ENCODE measurements around the gene UST. TPM values are rescaled to one million over a fixed set of nuclear protein-coding genes. Genes with fewer than 3 reads are reported as not detected.
"Not testable (repeated sequence)": the region's sequence is repeated elsewhere in the genome, so short reads cannot be mapped to it uniquely, and the experiment has no call there.

UST gene
- total RNA-seq, 2 experiments from 2014 or later: 8.1 to 9.0 TPM

DNA sequence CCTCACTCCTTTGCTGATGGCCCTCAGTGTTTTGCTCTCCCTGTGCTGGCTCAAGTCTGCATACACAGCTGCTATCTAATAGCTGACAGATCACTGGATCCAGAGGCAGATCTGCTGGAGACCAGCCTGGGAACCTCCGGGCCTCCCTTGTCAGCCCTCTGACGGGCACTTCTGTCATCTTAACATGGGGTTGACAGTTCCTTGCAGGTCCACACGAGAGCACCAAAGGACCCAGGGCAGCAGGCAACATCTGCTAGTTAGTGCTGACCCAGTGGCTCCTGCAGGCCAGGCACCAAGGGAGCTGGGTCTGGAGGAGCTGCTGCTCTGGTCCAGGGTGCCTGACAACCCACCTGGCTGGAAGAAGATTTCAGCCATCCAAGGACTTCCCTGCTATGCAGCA lies 208.1 kb downstream of the UST start:
- ChIA-PET CTCF (no interaction called here), POLR2A (no interaction called here)

DNA sequence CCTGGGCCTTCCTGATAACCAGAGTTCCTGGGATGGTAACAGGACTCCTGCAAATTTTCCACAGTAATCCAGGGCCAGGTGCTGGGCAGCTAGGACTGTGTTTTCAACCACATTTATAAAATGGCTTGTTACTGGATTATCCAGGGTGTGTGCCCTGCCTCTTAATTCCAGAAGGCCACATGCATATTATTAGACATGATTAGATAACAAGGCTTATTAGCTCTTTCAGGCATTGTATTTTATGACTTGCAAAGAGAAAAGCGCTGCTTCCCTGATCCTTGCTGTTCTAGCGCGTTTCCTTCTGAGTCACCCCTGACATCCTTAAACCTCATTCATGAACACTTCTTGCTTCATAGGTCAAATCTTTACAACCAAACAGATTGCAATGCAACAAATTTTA lies 208.6 kb downstream of the UST start:
- ChIA-PET CTCF (no interaction called here), POLR2A (no interaction called here)

DNA sequence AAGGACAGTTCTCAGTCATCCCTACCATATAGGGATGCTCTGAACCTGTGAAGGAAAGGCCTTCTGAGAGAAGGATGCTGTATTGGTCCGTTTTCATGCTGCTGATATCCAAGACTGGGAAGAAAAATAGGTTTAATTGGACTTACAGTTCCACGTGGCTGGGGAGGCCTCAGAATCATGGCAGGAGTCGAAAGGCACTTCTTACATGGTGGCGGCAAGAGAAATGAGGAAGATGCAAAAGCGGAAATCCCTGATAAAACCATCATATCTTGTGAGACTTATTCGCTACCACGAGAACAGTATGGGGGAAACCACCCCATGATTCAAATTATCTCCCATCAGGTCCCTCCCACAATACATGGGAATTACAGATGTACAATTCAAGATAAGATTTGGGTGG lies 209.3 kb downstream of the UST start:
- POLR2A ChIA-PET, CTCF ChIA-PET: not testable (repeated sequence)

DNA sequence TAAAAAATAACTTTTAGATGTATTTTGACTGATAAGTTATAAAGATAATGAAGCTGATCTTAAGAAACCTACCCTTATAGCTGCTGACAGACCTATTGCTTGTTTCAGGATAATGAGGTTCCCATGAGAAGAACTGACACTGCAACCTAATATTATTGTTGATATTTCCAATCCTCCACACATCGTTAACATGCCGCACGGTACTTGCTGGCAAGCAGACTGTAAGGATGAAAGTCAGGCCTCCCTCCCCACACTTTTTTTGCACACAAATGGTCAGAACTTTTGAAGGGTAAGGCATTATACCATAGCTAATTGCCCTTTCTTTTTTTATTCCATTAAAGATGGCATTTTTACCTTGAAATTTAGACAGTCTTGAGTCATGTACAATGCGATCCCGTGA lies 210.9 kb downstream of the UST start:
- POLR2A ChIA-PET: no interaction called here
- CTCF ChIA-PET: no interaction called here

DNA sequence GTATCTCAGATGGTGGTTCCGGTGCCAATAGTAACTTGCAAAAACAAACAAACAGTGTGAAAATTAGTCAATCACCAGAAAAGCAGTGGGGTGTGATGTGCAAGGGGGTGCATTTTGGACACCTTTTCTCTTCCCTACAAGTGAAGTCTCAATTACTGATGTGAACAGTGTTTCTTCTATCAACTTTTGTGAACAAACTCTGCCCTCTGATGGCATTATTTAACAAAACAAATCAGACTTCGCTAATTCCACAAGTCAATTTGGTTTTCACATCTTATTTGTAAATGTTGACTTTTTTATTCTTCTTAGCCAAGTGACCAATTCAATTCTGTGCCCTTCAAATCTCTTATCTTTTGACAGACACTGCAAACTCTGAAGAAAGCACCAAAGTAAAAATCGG lies 212.2 kb downstream of the UST start:
- POLR2A ChIA-PET: interaction anchor here (0.5 kb wide), 1 partner anchor 121 kb away, joined by 3 read pairs; no protein-coding TSS in a partner anchor
- CTCF ChIA-PET: no interaction called here

DNA sequence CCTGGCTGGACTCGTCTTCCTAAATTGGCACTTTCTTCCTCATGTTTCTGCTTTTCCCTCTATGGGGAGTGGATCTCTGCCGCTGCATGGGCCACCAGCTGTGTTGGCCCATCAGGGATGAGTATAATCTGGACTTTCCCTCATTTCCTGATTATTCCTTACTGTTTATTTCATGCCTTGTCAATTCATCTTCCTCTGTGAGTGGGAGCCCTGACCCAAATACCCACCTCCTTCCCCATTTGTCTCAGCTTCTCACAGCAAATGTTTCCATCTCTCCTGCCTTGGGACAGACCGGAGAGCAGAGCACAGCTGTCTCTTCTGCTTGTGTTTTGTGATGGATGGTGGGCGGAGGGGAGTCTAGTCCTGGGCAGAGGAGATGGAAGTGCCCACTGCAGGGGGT lies 212.7 kb downstream of the UST start:
- ChIA-PET POLR2A (interaction anchor here (0.5 kb wide), 1 partner anchor 122 kb away, joined by 3 read pairs; no protein-coding TSS in a partner anchor), CTCF (no interaction called here)

DNA sequence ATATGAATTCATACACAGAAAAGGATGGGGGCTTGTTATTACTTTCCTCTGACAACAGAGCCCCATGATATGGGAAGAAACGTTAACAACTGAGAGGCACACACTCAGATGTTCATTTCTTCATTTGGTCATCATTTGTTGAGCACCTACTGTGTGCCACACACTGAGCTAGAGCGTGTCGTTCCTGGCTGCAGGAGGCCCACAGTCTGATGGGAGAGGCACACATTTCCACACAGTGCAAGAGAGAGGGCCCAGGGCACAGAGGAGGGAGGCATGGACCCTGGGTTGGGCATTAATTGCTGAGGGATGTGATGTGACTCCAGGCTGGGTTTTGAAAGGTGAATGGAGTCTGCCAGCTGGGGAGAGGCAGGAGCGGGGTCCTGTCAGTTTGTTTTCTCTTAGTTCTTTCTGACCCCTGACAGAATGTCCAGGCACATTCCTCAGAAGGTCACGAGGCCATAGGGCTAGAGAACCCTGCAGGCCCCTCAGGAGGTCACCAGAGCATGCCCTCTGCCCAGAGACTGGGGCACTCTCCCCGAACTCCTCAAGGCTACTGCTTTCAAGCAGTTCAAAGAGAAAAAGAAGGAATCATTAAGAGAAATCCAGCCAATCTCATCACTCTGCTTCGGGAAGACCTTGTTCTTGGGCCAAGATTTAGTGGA lies 216.2 kb downstream of the UST start:
- ChIA-PET CTCF (no interaction called here), POLR2A (no interaction called here)

DNA sequence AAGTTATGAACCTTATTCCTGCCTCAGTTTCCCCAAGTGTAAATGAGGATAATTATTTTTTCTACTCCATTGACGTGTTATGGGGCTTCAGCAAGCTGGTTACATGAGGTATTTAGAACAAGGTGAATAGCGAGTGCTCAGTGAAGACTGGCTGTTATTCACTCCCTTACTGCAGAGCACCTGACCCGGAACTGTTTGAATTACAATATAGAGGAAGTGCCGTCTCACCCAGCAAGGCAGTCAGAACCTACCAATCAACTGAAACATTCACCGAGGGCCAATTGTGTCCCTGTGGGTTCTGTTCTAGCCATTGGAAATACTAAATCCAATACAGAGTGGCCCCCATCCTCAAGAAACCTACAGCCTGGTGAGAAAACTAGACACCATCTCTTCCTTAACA lies 216.9 kb downstream of the UST start:
- ChIA-PET POLR2A (no interaction called here), CTCF (no interaction called here)

DNA sequence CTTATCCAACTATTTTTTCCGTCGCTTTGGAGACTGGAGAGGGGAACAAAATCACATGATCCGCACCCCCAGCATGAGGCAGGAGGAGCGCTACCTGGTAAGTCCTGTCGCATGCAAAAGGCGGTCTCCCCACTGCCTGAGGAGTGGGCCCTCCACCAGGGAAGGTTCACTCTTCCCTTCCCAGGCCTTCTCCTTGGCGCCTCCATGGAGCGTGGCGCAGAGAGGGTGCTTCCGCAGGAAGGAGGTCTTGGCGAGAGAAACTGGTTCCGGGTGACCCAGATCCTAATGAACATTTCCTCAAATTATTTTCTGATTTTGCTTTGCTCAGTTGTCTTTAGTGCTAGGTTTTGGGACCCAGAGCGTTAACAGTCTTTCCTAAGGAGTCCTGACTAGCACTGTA lies 217.6 kb downstream of the UST start:
- POLR2A ChIA-PET: no interaction called here
- CTCF ChIA-PET: no interaction called here

DNA sequence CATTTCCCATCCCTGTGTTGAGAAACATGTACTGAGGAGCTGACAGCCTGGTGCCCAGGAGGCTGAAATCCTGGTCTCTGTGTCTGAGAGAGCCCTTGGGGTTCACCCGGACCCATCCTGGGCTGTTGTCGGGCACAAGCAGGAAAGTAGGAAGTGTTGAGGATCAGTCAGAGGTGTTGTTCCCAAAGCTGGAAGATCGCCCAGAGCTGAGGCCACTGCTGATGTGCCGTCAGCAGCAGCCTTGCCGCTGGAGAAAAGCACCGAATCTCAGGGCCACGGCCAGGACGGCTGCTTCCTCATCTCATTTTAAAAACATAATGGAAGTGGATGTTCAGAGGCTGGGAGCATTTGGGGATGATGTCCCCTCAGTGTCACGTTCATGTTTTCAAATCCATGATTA lies 218.5 kb downstream of the UST start:
- POLR2A ChIA-PET: no interaction called here
- CTCF ChIA-PET: no interaction called here

DNA sequence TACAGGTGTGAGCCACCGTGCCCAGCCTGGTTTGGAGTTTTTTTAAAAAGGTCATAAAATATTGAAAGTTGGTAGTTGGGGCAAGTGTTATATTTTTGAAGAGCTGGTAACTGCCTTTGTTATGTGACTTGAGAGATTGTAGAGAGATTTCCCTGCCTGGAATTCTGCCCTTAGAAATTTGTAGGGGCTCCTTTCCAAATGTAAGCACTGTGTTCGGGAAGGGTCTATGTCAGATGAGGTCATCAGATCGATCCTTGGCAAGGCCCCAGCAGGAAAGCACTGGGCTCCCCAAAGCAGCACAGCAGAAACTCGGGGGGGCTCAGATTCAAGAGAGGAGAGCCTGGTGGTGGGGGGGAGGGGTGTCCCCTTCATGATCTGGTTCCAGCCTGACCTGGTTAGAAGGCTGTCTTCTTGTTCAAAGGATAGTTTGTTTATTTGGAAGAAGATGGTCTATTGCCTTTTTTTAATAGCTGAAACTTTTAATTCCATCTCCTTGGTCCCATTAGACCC lies 220.2 kb downstream of the UST start:
- ChIA-PET CTCF (no interaction called here), POLR2A (no interaction called here)

DNA sequence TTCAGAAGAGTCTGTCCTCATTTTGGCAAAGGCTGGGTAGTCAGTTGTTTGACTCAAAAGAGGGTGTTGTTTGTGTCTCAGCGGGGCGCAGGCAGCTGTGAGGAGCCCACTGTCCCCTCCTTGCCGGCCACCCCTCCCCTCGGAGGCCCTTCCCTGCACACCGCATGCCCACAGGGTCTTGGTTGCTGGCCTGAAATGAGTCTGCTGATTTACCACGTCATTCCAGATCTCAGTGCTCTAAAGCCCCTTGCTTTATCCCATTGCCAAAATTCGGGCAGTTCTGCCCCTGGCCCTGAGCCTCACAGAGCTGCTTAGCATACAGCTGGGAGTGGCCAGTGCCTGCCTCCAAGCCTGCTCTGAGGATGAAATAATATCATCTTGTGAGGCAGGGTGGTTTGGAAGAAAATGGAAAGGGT lies 220.7 kb downstream of the UST start:
- POLR2A ChIA-PET: no interaction called here
- CTCF ChIA-PET: no interaction called here

DNA sequence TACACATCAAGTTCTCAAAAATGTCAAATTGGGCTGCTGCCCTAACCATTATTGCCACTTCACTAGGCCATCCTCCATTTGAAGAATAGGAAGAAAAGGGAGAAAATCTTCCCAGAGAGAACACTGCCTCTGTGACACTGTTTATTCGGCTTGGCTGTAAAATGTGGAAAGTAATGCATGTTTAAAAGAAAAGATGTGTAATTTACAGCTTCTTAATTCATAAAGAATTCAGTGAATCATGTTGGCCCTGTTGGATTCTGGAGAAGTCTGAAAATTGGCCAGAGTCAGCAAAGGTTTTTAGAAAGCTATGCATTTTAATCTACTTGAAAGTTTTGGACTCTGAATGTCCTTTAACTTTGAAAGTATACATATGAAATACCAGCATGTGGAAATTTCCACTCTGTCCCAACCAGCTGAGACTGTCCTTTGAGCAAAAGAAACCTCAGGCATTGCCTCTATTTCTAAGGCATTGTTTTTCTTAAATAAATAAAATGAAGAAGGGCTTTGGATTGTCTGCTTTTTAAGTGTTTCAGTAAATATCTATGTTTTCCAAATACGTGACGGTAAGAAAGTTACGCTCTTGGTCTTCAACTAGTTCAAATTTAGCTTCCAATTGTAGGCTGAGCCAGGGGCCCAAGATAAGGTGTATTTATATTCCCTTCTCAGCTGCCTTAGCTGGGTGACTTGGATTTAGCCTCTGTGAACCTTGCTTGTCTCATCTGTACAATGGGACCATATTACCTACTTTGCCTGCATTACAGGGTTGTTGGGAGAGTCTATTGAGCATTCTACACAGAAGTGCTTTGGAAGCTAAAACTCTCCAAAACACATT lies 222.2 kb downstream of the UST start:
- ChIA-PET CTCF (interaction anchor here (0.6 to 1.4 kb wide), 2 partner anchors 44 to 463 kb away, joined by 3 to 4 read pairs; no protein-coding TSS in a partner anchor), POLR2A (interaction anchor here (0.5 kb wide), 1 partner anchor 41 kb away, joined by 3 read pairs; no protein-coding TSS in a partner anchor)

DNA sequence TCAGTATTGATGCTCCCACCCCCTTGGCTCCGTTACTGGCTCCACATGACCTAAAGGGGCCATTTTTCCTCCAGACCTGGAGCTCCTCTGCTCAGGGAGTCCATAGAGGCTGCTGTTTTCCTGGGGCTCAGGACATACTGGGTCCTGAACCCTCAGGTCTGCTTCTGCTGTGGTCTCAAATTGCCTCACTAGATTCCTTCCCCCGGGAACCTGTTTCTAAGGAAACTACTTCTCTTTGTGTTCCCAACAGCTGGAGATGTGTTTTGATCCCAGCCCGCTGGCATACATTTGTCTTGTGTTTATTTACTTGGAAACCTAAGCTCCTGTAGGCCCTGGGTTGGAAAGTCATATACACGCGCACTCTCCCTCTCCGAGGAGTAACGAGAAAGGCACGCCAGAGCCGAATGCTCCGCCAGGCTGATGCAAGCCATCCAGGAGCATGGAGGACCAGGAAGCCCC lies 222.8 kb downstream of the UST start:
- CTCF ChIA-PET: interaction anchor here (0.6 to 1.4 kb wide), 2 partner anchors 43 to 462 kb away, joined by 3 to 4 read pairs; no protein-coding TSS in a partner anchor

DNA sequence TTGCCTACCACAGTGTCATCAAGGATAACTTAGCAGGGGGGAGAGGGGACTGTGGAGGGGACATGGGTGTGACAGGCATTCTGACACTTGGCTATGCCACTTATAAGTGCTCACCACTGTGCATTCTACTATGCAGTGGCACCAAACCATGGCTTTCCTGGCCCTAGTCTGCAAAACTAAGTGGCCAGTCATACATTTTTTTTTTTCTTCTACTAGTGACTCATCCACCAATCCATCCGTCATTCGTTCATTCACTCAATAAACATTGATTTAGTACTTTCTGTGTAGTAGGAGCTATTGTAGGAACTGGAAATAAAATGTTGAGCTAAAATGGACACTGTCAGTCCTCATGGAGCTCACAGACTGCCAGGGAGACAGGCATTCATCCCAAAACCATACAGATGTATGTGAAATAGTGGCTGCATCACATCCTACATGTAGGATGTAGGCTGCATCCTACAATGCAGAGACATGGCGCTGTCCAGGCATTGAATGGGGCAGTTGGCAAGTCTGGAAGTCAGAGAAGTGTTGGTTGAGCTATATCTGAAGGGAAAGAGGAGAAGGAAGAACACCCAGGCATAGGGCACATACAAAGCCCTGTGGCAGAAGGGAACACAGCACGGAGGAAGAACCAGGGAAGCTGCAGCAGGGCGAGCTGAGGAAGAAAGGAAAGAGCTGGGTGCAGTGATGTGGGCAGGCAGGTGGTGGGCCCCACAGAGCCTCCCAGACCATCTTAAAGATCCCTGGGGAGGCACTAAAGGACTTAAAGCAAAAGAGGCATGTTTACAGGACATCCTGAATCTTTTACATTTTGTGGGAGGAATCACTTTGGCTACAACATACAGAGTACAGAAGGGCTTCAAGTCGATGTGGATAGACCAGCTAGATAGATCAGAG lies 224.4 kb downstream of the UST start:
- CTCF ChIA-PET: no interaction called here
- POLR2A ChIA-PET: no interaction called here

More for the DNA sequence above, 222.8 kb downstream of the UST start:
- POLR2A ChIA-PET: interaction anchor here (0.5 kb wide), 1 partner anchor 40 kb away, joined by 3 read pairs; no protein-coding TSS in a partner anchor

DNA sequence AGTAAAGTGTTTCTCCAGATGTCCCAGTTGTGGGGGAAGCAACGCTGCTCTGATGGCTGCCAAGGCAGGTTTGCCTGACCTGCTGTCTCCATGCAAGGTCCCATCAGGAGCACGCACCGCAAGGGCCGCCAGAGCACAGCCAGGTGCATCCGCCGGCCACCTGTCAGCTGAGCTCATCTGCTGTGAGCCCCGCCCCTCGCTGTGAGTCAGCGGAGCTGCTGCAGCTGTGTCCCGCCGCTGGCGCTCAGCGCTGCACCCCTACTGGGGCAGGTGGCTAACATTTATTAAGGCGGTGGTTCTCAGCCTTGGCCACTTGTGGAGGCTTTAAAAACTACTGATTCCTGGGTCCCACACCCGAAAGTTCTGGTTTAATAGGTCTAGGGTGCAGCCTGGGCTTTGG lies 225.7 kb downstream of the UST start:
- ChIA-PET POLR2A (interaction anchor here (0.6 kb wide), 1 partner anchor 11 kb away, joined by 3 read pairs; no protein-coding TSS in a partner anchor), CTCF (no interaction called here)

DNA sequence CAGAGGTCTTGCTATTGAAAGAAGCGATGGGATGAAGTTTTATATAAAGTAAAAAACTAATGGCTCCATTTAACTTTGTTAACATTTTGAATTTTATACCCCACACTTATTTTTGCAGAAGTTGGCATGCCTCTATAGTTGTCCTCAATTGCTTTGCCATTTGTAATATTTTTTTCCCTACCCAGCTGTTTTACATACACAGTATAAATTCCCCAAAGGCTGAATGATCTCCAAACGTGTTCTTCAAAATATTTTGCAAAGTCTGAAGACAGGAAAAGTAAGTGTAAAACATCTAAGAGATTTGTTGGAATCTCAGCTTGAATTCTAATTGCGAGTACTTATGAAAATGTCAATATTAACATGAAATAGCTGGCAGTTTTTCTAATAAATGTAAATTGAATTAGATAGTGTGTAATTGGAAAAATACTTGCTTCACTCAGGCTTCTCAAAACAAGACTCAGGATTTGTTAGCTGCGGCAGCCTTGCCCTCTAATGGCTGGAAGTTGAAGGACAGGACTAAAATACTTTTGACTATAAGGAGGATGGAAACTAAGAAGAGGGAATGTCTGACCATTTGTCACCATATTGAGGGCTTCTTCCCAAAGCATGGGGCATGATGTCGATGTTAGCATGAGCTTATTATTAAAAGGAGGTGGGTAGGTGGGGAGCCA lies 226.8 kb downstream of the UST start:
- CTCF ChIA-PET: no interaction called here
- POLR2A ChIA-PET: no interaction called here

DNA sequence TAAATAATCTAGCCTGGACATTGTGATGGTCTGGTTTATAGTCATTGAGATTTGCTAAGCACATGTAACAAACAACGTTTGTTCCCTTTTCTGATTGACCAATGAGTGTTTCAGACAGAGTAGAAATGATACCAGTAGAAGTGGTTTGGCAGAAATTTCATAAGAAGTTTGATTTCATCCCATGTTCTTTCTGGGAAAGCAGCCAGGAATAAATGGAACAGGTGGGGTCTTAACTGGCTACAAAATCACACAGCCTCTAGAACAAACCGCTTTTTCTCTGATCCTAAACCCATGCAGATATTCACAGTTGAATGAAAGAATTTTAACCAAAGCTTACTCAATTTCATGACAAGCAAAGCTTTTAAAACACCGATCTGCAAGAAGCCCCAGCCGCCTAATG lies 227.5 kb downstream of the UST start:
- POLR2A ChIA-PET: no interaction called here

DNA sequence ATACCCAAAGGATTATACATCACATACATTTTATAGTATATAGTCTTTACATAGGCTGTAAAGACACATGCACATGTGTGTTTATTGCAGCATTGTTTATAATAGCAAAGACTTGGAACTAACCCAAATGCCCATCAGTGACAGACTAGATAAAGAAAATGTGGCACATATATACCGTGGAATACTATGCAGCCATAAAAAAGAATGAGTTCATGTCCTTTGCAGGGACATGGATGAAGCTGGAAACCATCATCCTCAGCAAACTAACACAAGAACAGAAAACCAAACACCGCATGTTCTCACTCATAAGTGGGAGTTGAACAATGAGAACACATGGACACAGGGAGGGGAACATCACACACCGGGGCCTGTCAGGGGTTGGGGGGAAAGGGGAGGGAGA lies 231.5 kb downstream of the UST start:
- POLR2A ChIA-PET, CTCF ChIA-PET: not testable (repeated sequence)

More for the DNA sequence above, 227.5 kb downstream of the UST start:
- CTCF ChIA-PET: no interaction called here

All from activated CD8-positive, alpha-beta memory T cell treated with anti-CD3 and anti-CD28 coated beads for 36 hours (primary cell).